Measurements from ENCODE around the gene SH2D7.
A peak's percentile ranks its signal among the peaks of the same experiment; 100 is the strongest.

SH2D7 gene

DNA sequence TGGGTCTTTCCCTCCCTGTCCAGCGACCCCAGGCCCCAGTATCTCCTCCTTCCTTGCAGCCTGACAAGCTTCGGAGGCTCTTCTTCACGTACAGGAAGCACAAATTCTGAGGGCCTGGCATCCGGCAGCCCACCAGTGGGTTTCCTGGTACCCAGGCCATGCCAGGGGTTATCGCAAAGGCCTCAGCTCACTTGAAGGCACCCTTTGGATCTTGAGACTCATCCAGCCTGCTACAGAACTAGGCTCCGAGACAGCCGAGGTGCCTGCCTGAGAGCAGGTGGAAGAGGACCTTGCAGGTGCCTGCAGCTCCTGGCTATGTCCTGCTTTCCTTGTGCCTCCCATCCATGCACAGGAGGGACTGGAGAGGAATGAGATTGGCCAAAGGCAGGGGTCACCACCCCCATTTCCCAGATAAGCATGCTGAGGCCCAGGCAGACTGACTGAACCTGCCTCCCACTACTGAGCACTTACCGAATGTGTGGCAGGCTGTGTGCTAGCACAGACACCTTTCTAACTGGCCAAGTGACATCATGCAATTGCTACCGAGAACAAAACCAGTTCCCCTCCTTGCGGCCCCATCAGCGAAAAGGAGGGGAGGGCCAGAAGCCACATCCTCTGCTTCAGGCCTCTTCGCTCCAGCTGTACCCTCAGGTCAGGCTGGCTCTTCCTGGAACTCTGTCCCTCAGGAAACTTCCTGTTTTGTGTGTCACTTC is 11.2 kb downstream of the SH2D7 start:
- peak in 2 of 3 experiments; percentile 26 to 43 for DNase-seq (ENCODE audit: low read depth in 2 of 3, low spot score in 2 of 3)

DNA sequence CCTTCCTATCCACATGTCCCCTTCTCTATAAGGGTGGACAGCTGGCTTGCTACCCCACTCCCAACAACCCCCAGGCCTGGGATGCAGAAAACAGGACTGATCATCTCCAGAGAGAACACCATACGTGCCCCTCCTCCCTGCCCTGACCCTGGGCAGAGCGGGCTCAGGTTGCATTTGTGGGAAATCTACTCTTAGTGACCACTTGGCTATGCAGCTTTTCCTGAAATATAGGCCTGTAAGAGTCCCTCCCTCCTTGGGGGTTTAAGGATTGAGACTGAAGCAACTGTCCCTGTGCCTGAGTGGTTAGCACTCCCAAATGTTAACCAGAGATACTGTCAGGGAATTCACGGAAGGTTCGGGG is 11.7 kb downstream of the SH2D7 start:
- DNase-seq (ENCODE audit: low read depth in 2 of 3, low spot score in 2 of 3), result no peak

GRCh38 chr15:78104566-78105475 is 12.5 kb downstream of the SH2D7 start:
- no peak for DNase-seq (ENCODE audit: low read depth in 2 of 3, low spot score in 2 of 3)

DNA sequence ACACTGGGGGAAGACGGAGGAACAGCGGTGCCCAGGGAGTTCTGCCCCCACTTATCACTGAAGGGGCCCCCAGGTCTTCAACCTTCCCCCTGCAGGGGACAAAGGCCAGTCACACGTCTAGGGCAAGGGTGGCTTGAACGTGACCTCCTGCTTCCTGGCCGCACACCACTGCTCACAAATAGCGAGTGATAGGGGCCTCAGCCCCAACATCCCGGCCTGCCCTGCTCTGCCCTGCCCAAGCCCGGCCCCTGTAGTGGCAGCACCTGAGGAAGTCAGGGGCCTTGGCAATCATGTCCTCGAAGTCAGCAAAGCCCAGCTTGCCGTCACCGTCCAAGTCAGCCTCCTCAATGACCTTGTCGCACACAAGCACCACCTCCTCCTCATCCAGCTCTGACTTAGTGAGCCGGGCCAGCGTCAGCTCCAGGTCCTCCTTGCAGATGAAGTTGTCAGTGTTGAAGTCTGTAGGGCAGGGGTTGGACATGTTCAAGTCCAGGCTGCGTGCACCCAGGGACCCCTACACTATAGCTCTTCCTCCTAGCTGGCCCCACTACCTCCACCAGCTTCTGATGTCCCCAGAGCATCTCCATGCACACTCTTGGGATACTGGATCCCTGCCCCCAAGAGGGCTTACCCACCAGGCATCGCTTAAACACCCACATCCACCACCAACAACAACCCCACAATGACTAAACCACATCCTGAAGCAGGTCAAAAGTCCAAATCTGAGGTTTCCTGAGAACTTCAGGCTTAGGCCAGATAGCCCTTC is 13.3 kb downstream of the SH2D7 start:
- no peak for DNase-seq (ENCODE audit: low read depth in 2 of 3, low spot score in 2 of 3)

DNA sequence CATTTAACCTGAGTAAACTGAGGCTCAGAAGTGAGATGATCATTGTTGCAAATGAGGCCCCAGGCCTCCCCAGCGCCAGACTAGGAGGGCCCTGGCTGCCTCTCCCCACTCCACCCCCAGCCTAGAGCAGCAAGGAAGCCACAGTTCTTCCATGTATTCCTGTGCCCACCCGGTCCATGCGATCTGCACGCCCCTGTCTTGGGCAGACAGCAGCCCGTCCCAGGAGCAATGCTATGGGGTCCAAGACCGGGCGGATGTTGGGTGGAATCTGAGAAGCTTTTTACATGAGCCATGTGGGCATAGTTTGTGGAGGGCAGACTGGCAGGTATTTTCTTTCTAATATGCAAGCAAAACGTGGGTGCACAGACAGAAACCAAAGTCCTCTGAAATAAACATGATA is 15.1 kb downstream of the SH2D7 start:
- DNase-seq (ENCODE audit: low read depth in 2 of 3, low spot score in 2 of 3), result no peak

- DNase-seq (ENCODE audit: low read depth in 2 of 3, low spot score in 2 of 3), result peak; percentile 51 to 65 (median 52)
Observed at GRCh38 chr15:78108300-78109084, 16.1 kb downstream of the SH2D7 start.

DNA sequence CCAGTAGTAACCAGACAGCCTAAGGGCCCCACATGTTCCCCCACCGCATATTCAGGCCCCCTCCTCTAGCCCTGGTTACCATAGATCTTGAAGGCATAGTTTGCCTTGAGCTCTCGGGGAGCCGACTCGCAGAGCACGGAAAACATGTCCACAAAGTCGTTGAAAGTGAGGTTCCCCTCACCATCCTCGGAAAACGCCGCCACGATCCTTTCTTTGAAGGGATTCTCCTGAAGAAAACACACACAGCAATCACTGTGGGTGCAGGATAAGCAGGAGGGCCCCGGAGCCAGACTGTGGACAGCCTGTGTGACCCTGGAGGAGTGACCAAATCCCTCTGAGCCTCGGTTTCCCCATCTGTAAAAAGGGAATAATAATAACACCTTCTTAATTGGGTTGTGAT is 16.8 kb downstream of the SH2D7 start:
- no peak for DNase-seq (ENCODE audit: low read depth in 2 of 3, low spot score in 2 of 3)

GRCh38 chr15:78110096-78110495 is 17.7 kb downstream of the SH2D7 start:
- DNase-seq (ENCODE audit: low read depth in 2 of 3, low spot score in 2 of 3), result no peak

DNA sequence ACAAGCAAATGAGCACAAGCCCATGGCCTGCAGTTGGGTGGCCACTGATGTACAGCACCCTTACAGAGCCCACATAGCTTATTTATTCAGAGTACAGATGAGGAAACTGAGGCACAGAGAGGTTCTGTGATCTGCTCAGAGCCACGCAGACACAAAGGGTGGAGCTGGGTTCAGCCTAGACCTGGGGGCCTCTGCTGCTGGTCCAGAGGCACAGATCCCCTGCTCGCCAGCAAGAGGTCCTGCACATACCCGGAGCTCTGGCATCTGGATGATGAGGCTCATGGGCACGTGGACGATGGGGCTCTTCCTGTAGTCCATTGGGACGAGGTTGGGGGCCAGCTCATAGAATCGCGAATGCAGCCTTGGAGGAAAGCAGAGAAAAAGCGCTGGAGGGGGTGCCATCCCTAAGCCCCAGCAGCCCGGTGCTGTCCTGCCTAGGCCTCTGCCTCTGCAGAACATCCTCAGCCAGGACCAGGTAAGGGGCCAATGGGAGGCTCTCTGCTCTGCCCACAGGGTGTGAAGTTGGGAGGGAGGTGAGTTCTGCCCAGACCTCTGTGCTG is 18.6 kb downstream of the SH2D7 start:
- DNase-seq (ENCODE audit: low read depth in 2 of 3, low spot score in 2 of 3), result no peak

GRCh38 chr15:78111788-78112187 is 19.4 kb downstream of the SH2D7 start:
- DNase-seq (ENCODE audit: low read depth in 2 of 3, low spot score in 2 of 3), result no peak

DNA sequence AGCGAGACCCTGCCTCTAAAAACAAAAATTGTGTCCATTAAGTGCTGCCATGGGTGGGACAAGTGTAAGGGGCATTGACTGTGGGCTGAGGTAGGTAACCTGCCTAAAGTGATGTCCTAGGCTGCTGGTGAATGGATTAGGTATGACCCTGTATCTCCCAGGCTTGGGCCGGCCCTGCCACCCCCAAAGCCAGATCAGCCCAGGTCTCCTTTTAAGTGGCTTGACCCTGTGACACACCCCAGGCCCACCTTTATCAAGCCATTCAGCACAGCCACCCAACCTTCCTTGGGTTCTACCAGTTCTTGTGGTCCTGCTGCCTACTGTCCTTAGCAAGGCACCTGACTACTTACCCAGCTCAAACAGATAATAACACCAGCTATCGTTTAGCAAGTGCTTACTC is 20.2 kb downstream of the SH2D7 start:
- DNase-seq (ENCODE audit: low read depth in 2 of 3, low spot score in 2 of 3), result no peak

- DNase-seq (ENCODE audit: low read depth in 2 of 3, low spot score in 2 of 3), result no peak
Observed at GRCh38 chr15:78120523-78120922, 28.2 kb downstream of the SH2D7 start.

- no peak for DNase-seq (ENCODE audit: low read depth in 2 of 3, low spot score in 2 of 3)
Observed at GRCh38 chr15:78125267-78125666, 32.9 kb downstream of the SH2D7 start.

GRCh38 chr15:78127882-78128281 is 35.5 kb downstream of the SH2D7 start:
- no peak for DNase-seq (ENCODE audit: low read depth in 2 of 3, low spot score in 2 of 3)

- DNase-seq (ENCODE audit: low read depth in 2 of 3, low spot score in 2 of 3), result no peak
Observed at GRCh38 chr15:78129077-78129750, 36.9 kb downstream of the SH2D7 start.

DNA sequence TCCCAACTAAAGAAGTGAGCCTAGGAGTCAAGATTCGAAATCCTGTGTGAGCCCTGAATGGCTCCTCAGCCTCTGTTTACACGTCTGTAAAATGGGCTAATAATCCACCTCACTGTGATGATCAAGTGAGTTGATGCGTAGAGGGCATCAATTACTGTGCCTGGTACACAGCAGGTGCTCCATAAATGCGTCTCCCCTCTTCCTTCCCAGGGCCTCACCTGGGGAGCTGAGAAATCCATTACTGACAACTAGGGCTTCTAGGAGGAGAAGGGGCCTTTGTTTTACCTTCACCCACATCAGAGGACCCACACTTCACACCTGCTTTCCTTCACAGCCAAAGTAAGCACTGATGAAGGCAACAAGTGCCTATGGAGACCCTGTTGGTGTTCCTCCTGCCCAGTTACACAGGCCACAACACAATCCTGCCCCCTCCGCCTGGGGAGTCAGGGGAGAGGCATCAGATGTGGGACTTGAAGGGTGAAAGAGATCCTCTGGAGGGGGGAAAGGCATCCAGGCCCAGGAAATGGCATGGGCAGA is 37.5 kb downstream of the SH2D7 start:
- no peak for DNase-seq (ENCODE audit: low read depth in 2 of 3, low spot score in 2 of 3)

DNA sequence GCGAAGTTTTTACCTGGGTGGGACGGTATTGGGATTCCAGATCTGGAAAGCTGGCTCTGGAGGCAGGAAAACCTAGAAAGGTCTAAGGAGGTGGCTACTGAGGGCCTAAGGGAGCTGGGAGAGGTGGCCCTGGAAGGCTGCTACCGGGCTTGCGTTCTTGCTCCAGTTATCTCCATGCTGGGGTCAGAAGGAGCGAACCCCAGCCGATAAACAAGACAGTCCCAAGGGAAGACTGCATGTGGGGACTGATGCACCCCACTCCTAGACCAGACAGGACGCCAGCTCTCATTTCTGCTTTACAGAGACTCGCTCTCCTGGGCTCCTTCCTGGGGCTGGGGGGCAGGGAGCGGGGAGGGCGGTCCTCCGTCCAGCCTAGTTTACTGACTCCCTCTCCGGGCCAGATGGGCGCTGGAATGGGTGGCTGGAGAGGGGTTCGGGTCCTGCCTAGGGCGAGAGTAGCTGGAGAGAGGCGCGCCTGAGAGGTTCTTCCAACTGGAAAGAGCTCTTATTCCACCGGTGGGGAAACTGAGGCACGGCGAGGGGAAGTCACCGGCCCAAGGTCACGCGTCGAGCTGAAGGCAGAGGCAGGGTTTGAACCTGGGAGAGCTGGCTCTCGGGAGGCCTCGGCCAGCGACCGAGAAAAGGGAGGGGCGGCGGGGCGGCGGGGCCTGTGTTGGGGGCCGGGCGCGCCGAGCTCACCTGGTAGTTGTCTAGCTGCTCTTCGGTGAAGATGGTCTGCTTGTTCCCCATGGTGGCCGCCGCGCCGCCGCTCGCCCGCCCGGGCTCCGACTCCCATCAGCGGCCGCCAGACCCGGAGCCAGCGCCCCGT is 38.3 kb downstream of the SH2D7 start:
- no peak for DNase-seq (ENCODE audit: low read depth in 2 of 3, low spot score in 2 of 3)

DNA sequence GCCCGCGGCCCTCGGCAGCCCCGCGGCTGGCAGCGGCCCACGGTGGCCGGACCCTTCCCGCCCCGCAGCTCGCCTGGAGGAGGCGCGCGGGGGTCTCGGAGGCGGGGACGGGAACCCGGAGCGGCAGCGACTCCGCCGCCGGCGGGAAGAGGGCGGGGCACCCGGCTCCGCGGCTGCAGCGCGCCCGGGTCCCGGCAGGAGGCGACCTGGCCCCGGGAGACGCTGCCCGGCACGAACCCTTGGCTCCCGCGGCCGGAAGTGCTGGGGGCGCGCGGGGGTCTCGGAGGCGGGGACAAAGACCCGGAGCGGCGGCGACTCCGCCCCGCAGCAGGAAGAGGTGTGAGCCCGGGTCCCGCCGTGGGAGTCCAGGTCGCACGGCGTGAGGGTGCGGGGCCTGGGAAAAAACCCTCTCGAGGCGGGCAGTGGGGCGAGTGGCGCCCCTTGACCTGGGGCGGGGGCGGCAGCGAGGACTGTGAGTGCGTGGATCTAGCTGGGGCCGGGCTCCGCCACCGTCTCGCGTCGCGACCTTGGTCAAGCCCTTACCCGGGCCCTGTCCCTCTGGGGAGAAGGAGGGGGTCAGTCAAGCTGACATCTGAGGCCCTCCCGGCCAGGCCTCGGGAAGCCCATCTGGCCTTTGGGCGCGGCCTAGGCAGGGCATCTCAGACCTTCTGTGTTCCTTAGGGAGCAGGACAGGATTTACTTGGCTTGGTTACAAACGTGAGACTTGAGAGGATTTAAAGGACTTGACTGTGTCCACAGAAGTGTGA is 39.1 kb downstream of the SH2D7 start, which contains the start of gene CIB2:
TSS of gene CIB2 (minus strand) at position 151 of the 767 bp plus-strand sequence. CDS start 230 bp downstream, outside the sequence.
- peak in 2 of 3 experiments; percentile 54 to 63 for DNase-seq (ENCODE audit: low read depth in 2 of 3, low spot score in 2 of 3)
